ENCODE measurements around the gene JUP. TPM values are rescaled to one million over a fixed set of nuclear protein-coding genes. Genes with fewer than 3 reads are reported as not detected.

Gene JUP
- total RNA-seq, 3 donors from 2014 or later: 165 to 383 (median 320) TPM

DNA sequence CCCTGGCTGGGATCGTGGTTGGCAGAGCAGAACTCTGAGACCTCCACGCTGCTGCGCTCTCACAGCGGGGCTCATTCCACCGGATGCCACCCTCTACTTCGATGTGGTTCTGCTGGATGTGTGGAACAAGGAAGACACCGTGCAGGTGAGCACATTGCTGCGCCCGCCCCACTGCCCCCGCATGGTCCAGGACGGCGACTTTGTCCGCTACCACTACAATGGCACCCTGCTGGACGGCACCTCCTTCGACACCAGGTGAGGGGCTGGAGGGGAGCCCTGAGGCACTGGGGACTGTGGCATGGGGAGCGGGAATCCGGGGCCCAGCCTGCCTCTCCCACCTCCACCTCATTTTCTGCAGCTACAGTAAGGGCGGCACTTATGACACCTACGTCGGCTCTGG is 31.5 kb upstream of the JUP start:
- no peaks in the 10 kb centered on the region for H3K36me3 ChIP-seq (ENCODE audit: low read depth)
- H3K9me3 ChIP-seq: no peaks in the 10 kb centered on the region
- intact Hi-C loops (cut with DNase I, micrococcal nuclease): no loop called here
- TF ChIP-seq, protein P1, sequence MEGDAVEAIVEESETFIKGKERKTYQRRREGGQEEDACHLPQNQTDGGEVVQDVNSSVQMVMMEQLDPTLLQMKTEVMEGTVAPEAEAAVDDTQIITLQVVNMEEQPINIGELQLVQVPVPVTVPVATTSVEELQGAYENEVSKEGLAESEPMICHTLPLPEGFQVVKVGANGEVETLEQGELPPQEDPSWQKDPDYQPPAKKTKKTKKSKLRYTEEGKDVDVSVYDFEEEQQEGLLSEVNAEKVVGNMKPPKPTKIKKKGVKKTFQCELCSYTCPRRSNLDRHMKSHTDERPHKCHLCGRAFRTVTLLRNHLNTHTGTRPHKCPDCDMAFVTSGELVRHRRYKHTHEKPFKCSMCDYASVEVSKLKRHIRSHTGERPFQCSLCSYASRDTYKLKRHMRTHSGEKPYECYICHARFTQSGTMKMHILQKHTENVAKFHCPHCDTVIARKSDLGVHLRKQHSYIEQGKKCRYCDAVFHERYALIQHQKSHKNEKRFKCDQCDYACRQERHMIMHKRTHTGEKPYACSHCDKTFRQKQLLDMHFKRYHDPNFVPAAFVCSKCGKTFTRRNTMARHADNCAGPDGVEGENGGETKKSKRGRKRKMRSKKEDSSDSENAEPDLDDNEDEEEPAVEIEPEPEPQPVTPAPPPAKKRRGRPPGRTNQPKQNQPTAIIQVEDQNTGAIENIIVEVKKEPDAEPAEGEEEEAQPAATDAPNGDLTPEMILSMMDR (IDR thresholded peaks at IDR 0.05): no peak
- no peaks in the 10 kb centered on the region for H3K4me1 ChIP-seq (ENCODE audit: low read depth)
- H3K4me3 ChIP-seq: no peak overlapping the region
- ATAC-seq (no peak), DNase-seq (peak in 1 of 3 donors; percentile 42)

DNA sequence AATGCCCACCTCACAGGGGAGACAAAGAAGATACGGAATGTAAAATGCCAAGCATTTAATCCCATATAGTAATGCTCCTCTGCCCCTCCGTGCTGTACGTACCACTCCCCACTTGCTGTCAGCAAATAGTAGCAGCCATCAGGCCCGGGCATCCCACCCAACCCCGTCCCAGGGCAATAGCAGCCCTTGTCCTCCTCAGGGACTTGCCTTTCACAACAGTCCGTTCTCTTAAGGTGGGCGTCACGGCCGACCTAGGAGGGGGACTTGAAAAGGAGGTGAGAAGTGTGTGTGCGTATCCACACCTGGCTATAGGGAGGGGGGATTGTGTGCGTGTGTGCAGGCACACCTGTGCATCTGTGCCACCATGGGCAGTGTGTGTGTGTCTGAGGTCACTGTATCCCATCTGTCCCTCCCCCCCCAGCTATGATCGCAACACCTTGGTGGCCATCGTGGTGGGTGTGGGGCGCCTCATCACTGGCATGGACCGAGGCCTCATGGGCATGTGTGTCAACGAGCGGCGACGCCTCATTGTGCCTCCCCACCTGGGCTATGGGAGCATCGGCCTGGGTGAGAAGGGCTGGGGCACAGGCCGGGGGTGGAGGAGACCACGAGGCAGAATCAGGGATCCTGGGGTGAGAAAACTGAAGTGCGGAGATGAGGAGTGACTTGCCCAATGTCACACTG is 30.3 kb upstream of the JUP start:
- Histone ChIP-seq H3K9me3 (no peaks in the 10 kb centered on the region), H3K4me1 (ENCODE audit: low read depth) (peaks cover 6% of the 10 kb centered on the region), H3K36me3 (ENCODE audit: low read depth) (no peaks in the 10 kb centered on the region), H3K4me3 (no peak overlapping the region)
- intact Hi-C loops (cut with DNase I, micrococcal nuclease): no loop called here
- ATAC-seq: no peak
- TF ChIP-seq, protein P1 (IDR thresholded peaks at IDR 0.05): no peak
- peak in 1 of 3 donors; percentile 36 for DNase-seq

DNA sequence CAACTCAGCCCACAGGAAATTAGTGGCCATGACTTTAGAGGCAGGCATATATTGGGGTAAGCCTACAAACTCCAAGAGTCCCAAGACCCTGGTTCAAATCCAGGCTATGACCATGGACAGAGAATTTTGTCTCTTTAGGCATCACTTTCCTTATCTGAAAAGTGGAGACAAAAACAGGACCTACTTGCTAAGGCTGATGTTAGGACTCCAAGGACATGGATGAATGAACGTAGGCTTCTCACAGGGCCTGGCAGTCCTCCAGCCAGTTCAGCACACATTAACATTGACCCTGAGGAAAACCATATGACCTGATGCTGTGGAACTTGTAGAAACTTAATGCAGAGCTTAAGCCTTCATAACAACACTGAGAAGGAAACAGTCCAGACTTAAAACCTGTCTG is 27.7 kb upstream of the JUP start:
- DNase-seq: no peak
- Histone ChIP-seq H3K9me3 (no peaks in the 10 kb centered on the region), H3K4me1 (ENCODE audit: low read depth) (peaks cover 22% of the 10 kb centered on the region), H3K36me3 (ENCODE audit: low read depth) (no peaks in the 10 kb centered on the region), H3K4me3 (no peak overlapping the region)
- no peak for ATAC-seq
- intact Hi-C loops (cut with DNase I, micrococcal nuclease): no loop called here
- TF ChIP-seq, protein P1 (IDR thresholded peaks at IDR 0.05): no peak

DNA sequence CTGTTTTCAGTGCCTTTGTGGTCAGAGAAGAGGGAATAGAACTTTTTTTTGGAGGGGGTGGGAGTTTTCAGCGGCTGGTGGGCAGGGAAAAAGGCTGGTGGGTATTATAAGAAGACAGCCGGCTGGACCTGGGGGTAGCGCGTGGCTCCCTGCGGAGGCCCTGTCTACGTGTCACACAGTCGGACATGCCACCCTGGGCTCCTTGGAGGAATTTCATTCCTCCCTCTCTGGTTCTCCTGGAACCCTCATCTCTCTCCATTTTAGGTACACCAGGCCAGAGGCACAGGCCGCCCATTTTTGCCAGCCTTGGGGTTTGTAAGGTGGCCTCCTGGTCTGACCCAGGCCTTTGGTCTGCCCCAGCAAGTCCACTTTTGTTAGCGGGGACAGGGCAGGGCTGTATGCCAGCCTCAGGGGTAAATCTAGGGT is 27.2 kb upstream of the JUP start:
- no peak for DNase-seq
- no peak for ATAC-seq
- Histone ChIP-seq H3K4me1 (ENCODE audit: low read depth) (peaks cover 22% of the 10 kb centered on the region), H3K36me3 (ENCODE audit: low read depth) (no peaks in the 10 kb centered on the region), H3K4me3 (no peak overlapping the region), H3K9me3 (no peaks in the 10 kb centered on the region)
- intact Hi-C loops (cut with DNase I, micrococcal nuclease): no loop called here
- TF ChIP-seq, protein P1 (IDR thresholded peaks at IDR 0.05): no peak

DNA sequence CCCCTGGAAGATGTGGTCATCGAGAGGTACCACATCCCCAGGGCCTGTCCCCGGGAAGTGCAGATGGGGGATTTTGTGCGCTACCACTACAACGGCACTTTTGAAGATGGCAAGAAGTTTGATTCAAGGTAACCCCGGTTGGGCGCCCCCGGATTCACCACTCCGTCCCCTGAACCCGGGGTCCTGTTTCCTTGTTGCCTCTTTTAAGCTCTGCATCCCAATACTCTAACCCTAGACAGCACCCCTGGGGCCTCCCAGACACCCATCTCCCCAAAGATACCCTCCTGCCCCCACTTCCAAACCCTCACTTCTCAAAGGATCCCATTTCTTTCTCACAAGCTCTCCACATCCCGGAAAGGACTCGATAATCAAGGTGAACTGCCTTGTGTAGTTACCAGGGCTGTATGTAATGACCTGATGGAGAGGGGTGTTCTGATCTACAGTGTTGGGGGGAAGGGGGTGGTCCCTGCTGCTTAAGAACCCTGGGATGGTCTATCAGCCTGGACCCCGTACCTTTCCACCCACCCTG is 26.7 kb upstream of the JUP start:
- Histone ChIP-seq H3K36me3 (ENCODE audit: low read depth) (no peaks in the 10 kb centered on the region), H3K4me3 (no peak overlapping the region), H3K4me1 (ENCODE audit: low read depth) (peaks cover 23% of the 10 kb centered on the region), H3K9me3 (no peaks in the 10 kb centered on the region)
- TF ChIP-seq, protein P1 (IDR thresholded peaks at IDR 0.05): no peak
- ATAC-seq (no peak), DNase-seq (no peak)
- intact Hi-C loops (cut with DNase I, micrococcal nuclease): no loop called here
